ENCODE data around the gene LCN6. TPM values are rescaled to one million over a fixed set of nuclear protein-coding genes. Genes with fewer than 3 reads are reported as not detected.

Gene LCN6
- total and polyA plus RNA-seq, 9 of the 15 experiments (the other 6 are each of a cell fraction or from before 2014, with no cell fraction given) = 0.10 to 0.45 (median 0.37) TPM; not detected in 5

GRCh38 chr9:136784249-136784996, 36.1 kb upstream of the LCN6 start (continued):
- TF ChIP-seq ELK1 (CRISPR knock-in tag; IDR thresholded peaks at IDR 0.05) (no peak), ZNF449 (CRISPR knock-in tag; IDR thresholded peaks at IDR 0.05) (no peak)

GRCh38 chr9:136782452-136782851, 34.1 kb upstream of the LCN6 start:
- Histone ChIP-seq H2AFZ (ENCODE audit: low read depth, low read length) (no peak overlapping the region), H3K4me3 (no peak overlapping the region), H3K9me1 (ENCODE audit: control insufficient read depth, insufficient read depth, low read length) (no peaks in the 10 kb centered on the region), H3K79me2 (ENCODE audit: control insufficient read depth, insufficient read depth, low read length) (no peaks in the 10 kb centered on the region), H3K36me3 (ENCODE audit: control insufficient read depth, insufficient read depth, low read length) (no peaks in the 10 kb centered on the region), H3K27ac (ENCODE audit: extremely low read depth, low read depth, low read length) (no peak overlapping the region), H3K9ac (ENCODE audit: insufficient read depth in 1 of 2, low read depth in 2 of 2, low read length in 2 of 2) (no peak overlapping the region), H3K4me2 (ENCODE audit: insufficient read depth, low read length) (no peak overlapping the region), H3K9me3 (replicated peaks; ENCODE audit: control insufficient read depth, insufficient read depth, low read depth, low read length) (no peaks in the 10 kb centered on the region), H4K20me1 (replicated peaks; ENCODE audit: control insufficient read depth, insufficient read depth, low read length) (no peaks in the 10 kb centered on the region), H3K27me3 (ENCODE audit: control insufficient read depth in 2 of 2, insufficient read depth in 2 of 2, low read length in 2 of 2) (no peaks in the 10 kb centered on the region), H3K4me1 (replicated peaks in 1 of 2; ENCODE audit: control insufficient read depth in 2 of 2, insufficient read depth in 2 of 2, low read length in 2 of 2) (peaks cover 33 to 35% of the 10 kb centered on the region in 2 experiments)
- ChIA-PET POLR2A (no interaction called here), CTCF (ENCODE audit: low intra/inter-chr PET ratio) (interaction anchor here (1.0 kb wide), 1 partner anchor 11 kb away, joined by 7 read pairs; no protein-coding TSS in a partner anchor)
- 95% methylated on average over 3 of the region's 3 CpGs for WGBS (ENCODE audit: insufficient coverage, low coverage, missing lambda C conversion rate)
- intact Hi-C loops (cut with micrococcal nuclease) = loop anchor here (10.0 kb wide), 1 partner anchor 462 kb away; the partner anchor contains the start of gene TUBB4B
- in situ Hi-C loops (cut with MboI) = loop anchor here (25.0 kb wide), 1 partner anchor 455 kb away; the partner anchor contains the start of genes CYSRT1, RNF224, SLC34A3 and TUBB4B
- BruUV-seq (replicated peaks) = no TSS peak
- no peak for FAIRE-seq
- ATAC-seq = no peak
- DNase-seq (ENCODE audit: extremely low read depth in 1 of 4, low spot score in 3 of 4) = no peak
- no peak for TF ChIP-seq HMBOX1 (IDR thresholded peaks at IDR 0.05)
- no peak for TF ChIP-seq SRSF7 (optimal IDR thresholded peaks at IDR 0.05; ENCODE audit: low read depth, low read length)
- TF ChIP-seq PATZ1 (CRISPR knock-in tag; IDR thresholded peaks at IDR 0.05; ENCODE audit: borderline replicate concordance) = no peak
- no peak for TF ChIP-seq SRSF1 (IDR thresholded peaks at IDR 0.05; ENCODE audit: low read depth, low read length)
- TF ChIP-seq ZNF583 (CRISPR knock-in tag; IDR thresholded peaks at IDR 0.05) = no peak
- no peak for TF ChIP-seq DPF2 (IDR thresholded peaks at IDR 0.05)
- TF ChIP-seq KAT8 (IDR thresholded peaks at IDR 0.05; ENCODE audit: low read depth) = no peak
- TF ChIP-seq GATA2 (CRISPR knock-in tag; IDR thresholded peaks at IDR 0.05) = no peak
- TF ChIP-seq SOX6 (IDR thresholded peaks at IDR 0.05) = no peak
- no peak for TF ChIP-seq NFE2 (IDR thresholded peaks at IDR 0.05; ENCODE audit: low read depth)
- TF ChIP-seq TEAD1 (CRISPR knock-in tag; IDR thresholded peaks at IDR 0.05) = no peak
- TF ChIP-seq TFAM (CRISPR knock-in tag; conservative IDR thresholded peaks at IDR 0.05) = no peak
- no peak for TF ChIP-seq ZNF23 (CRISPR knock-in tag; IDR thresholded peaks at IDR 0.05)
- no peak for TF ChIP-seq C11orf30 (IDR thresholded peaks at IDR 0.05; ENCODE audit: low read depth)

All from K562 (cell line).